Cardiac muscle cell (in vitro differentiated cells and primary cell): Measurements from ENCODE around the gene FRMD4B. TPM values are rescaled to one million over a fixed set of nuclear protein-coding genes. Genes with fewer than 3 reads are reported as not detected.

Source experiments
- DNase-seq, 2 donors: peaks; one replicate each; pipeline versions ENCODE4 v3.0.0 to v3.0.0-alpha.2; 2010 to 2017; ENCODE audit warnings: low read depth in 1 of 2, low spot score in 1 of 2
- H3K27ac ChIP-seq: fragments of 200-600 bp; sonication (generic); 2 replicates; pipeline ENCODE4 v1.5.1; 2016
- H3K27me3 ChIP-seq: fragments of 200-600 bp; sonication (generic); 2 replicates; pipeline ENCODE4 v1.6.0; 2016; ENCODE audit warnings: control low read depth
- H3K36me3 ChIP-seq: fragments of 200-600 bp; sonication (generic); 2 replicates; pipeline ENCODE4 v1.5.1; 2016; ENCODE audit warnings: control low read depth
- H3K4me1 ChIP-seq: fragments of 200-600 bp; sonication (generic); 2 replicates; pipeline ENCODE4 v1.8.1; 2017; ENCODE audit warnings: low read depth, mild to moderate bottlenecking, mixed run types
- H3K4me3 ChIP-seq: fragments of 200-600 bp; sonication (generic); 2 replicates; pipeline ENCODE4 v1.5.1; 2016; ENCODE audit warnings: mild to moderate bottlenecking
- H3K9me3 ChIP-seq: fragments of 200-600 bp; sonication (generic); 2 replicates; pipeline ENCODE4 v1.5.1; 2017; ENCODE audit warnings: low read depth, mild to moderate bottlenecking, control low read depth
- CTCF ChIP-seq: IDR thresholded peaks from 2 replicates; pipeline ENCODE4 v1.5.1; 2012; ENCODE audit warnings: low read depth, mild to moderate bottlenecking, low read length
- polyA plus RNA-seq: library from polyadenylated mRNA; unstranded; fragments of >200 nt; fragmentation: Nextera tagmentation; extraction: Ambion mirVana; gene quantifications from 2 replicates; pipeline ENCODE4 v1.2.1, GENCODE V29; 2016
- total RNA-seq: library from RNA; depleted of rRNA; stranded (reverse); fragments of >200 nt; gene quantifications from 2 replicates; pipeline ENCODE4 v1.2.3, GENCODE V29; 2016

The FRMD4B gene
- total and polyA plus RNA-seq, 2 experiments from 2014 or later = 38.6 to 78.7 TPM

GRCh38 chr3:69389520-69390248 lies 3.8 kb upstream of the FRMD4B start:
- no peaks in the 10 kb centered on the region for H3K36me3 ChIP-seq
- H3K27ac ChIP-seq = no peak overlapping the region
- TF ChIP-seq CTCF = no peak
- H3K27me3 ChIP-seq = peaks cover 30% of the 10 kb centered on the region
- H3K9me3 ChIP-seq = no peaks in the 10 kb centered on the region
- H3K4me1 ChIP-seq = peaks cover 3% of the 10 kb centered on the region
- DNase-seq = no peak
- H3K4me3 ChIP-seq = no peak overlapping the region

DNA sequence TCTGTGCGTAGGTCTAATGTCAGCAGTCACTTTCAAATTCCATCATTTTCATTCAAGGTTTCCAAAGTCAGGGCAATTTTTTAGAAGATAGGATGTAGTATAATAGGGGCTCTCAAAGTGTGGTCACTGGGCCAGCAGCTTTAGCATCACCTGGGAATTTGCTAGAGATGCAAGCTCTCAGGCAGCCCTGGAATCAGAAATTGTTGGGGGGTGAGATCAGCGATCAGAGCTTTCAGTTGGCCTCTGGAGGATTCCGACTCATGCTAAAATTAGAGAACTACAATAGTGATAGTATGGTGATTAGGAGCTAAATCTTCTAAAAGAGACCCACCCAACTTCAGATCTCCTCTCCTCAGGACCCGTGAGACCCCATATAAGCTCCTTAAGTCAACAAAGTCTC lies 2.4 kb upstream of the FRMD4B start:
- no peaks in the 10 kb centered on the region for H3K36me3 ChIP-seq
- H3K4me1 ChIP-seq = peaks cover 3% of the 10 kb centered on the region
- no peak for DNase-seq
- no peak overlapping the region for H3K27ac ChIP-seq
- no peak overlapping the region for H3K4me3 ChIP-seq
- TF ChIP-seq CTCF = no peak
- peaks cover 40% of the 10 kb centered on the region for H3K27me3 ChIP-seq
- no peaks in the 10 kb centered on the region for H3K9me3 ChIP-seq

DNA sequence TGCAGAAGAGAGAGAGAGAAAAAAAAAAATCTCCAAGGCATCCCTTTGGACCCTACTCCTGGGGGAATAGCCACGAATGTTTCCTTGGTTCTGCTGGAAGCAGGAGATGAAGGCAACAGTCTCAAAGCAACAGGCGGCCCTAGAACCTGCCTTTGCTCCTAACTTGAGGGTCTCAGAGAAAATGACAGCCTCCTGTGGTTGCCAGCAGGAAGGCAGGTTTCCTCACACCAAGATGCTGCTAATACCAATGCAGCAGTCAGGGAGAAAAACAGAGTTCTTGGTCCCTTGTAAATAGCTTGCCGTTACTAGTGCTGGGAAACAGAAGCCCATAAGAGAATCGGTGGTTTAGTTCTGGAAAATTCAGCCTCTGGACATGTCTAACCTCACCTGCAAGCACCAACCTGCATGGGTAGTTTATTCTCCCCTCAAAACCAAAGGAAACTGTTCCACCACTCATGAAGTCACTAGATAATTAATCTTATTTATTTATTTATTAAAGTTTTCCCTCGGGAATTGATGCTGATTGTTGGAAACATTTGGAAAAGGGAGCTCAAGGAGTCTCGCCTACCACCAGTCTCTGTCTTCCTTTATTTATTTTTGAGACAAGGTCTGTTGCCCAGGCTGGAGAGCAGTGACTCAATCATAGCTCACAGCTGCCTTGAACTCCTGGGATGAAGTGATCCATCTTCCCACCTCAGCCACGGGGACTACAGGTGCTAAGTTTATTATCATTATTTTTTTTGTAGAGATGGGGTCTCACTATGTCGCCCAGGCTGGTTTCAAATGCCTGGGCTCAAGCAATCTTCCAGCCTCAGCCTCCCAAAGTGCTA lies 883 bp upstream of the FRMD4B start:
- Histone ChIP-seq H3K27me3 (peaks cover 40% of the 10 kb centered on the region), H3K9me3 (no peaks in the 10 kb centered on the region), H3K27ac (no peak overlapping the region), H3K4me1 (peaks cover 3% of the 10 kb centered on the region), H3K36me3 (no peaks in the 10 kb centered on the region), H3K4me3 (peak overlapping the region; percentile 26)
- no peak for TF ChIP-seq CTCF
- DNase-seq = no peak

DNA sequence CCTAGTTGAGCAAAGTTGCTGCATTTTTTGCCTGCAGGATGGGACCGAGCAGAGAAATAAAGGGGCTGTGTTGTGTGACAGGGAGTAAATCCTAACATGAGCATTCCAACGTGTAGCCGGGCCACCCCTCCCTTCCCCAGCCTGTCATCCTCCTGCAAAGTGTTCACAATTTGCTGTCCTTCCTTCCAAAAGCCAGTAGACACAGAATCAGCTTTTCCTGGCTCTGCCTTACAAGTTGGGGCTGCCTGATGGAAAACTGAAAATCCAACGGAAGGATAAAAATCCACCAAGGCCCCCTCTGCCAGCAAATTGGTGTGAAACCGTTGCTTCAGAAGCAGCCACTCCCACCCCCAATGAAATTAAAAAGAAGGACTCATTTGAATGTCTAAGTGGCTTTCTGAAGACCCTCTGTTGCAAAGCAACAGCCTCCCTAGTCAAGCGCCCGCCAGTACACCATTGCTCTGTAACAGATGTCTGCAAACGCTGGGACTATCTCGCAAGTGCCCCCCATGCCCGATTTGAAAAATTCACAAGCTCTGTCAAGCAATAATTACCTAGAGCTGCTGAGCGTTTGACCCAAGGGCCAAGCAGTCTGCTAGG lies 665 bp downstream of the FRMD4B start:
- no peak overlapping the region for H3K27ac ChIP-seq
- H3K4me1 ChIP-seq = peaks cover 3% of the 10 kb centered on the region
- H3K36me3 ChIP-seq = no peaks in the 10 kb centered on the region
- peaks cover 40% of the 10 kb centered on the region for H3K27me3 ChIP-seq
- TF ChIP-seq CTCF = no peak
- DNase-seq = no peak
- H3K4me3 ChIP-seq = peak overlapping the region; percentile 26
- H3K9me3 ChIP-seq = no peaks in the 10 kb centered on the region

- H3K27ac ChIP-seq = no peak overlapping the region
- no peaks in the 10 kb centered on the region for H3K9me3 ChIP-seq
- H3K27me3 ChIP-seq = peaks cover 40% of the 10 kb centered on the region
- no peak for TF ChIP-seq CTCF
- H3K36me3 ChIP-seq = no peaks in the 10 kb centered on the region
- peaks cover 3% of the 10 kb centered on the region for H3K4me1 ChIP-seq
- no peak for DNase-seq
- H3K4me3 ChIP-seq = no peak overlapping the region
Measured at GRCh38 chr3:69384326-69384725, 1.6 kb downstream of the FRMD4B start.
